ENCODE results near the gene CDIPT.

Gene CDIPT

DNA sequence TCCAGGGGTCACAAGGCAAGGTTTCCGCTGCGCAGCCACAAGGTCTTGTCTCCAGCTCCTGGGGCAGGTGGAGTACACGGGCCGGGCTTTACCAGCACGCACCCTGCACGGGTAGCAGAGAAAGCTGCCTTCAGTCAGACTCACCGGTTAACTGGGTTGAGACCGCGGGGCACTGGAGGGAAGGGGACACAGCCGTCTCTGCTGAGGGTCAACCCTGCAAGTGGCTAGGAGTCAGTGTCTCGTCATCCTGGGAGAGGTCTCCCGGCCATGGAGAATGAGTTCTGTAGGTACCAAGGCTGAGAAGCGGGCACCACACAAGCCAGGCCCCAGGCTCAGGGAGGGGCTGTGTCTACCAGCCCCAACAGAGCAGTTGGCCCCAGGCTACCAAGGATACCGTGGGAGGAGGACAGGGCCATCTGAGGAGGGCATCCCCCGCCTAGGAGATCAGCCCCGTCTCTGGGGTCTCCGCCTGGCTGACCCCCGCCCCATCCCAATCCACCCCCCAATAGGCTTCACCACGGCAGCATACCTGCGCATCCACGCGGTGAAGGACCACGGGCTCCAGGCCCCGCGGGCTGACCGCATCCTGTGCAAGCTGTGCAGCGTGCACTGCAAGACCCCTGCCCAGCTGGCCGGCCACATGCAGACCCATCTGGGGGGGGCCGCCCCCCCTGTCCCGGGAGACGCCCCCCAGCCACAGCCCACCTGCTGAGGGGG lies 53.8 kb downstream of the CDIPT start:
- peak overlapping the region; percentile 74 for H3K4me3 ChIP-seq (replicated peaks; ENCODE audit: low read depth, low read length)
- DNase-seq (ENCODE audit: extremely low read depth, low read depth): no peak
- TF ChIP-seq, protein P1, sequence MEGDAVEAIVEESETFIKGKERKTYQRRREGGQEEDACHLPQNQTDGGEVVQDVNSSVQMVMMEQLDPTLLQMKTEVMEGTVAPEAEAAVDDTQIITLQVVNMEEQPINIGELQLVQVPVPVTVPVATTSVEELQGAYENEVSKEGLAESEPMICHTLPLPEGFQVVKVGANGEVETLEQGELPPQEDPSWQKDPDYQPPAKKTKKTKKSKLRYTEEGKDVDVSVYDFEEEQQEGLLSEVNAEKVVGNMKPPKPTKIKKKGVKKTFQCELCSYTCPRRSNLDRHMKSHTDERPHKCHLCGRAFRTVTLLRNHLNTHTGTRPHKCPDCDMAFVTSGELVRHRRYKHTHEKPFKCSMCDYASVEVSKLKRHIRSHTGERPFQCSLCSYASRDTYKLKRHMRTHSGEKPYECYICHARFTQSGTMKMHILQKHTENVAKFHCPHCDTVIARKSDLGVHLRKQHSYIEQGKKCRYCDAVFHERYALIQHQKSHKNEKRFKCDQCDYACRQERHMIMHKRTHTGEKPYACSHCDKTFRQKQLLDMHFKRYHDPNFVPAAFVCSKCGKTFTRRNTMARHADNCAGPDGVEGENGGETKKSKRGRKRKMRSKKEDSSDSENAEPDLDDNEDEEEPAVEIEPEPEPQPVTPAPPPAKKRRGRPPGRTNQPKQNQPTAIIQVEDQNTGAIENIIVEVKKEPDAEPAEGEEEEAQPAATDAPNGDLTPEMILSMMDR (IDR thresholded peaks at IDR 0.05; ENCODE audit: low read depth, low read length, missing control alignments): no peak
